NCI-H146 treated with DMSO at 0.1 percent for 48 hours (cell line): ENCODE results near the gene OR2T8.

Experiments
- DNase-seq: peaks from one replicate; lab custom pipeline; 2025; ENCODE audit not compliant: unreplicated experiment; lab: John Stamatoyannopoulos, UW

The OR2T8 gene

DNA sequence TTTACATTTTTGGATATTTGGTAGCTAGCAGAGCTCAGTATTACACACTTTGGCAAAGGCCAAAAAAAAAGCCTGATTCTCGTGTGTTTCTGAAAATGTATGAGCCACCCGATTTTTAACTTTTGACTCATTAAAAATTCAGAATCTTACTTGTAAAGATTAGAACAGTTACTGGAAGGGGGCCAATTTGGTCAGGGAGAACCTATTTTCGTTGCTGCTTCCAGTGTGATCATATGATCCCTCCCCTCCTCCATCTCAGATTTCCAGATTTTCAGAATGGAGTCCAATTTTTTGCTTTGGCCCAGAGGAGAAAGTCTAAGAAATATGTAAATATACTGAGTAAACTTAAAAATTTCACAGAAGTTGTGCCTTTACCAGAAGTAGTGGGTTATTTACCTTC is 41.7 kb downstream of the OR2T8 start:
- DNase-seq: no peak

DNA sequence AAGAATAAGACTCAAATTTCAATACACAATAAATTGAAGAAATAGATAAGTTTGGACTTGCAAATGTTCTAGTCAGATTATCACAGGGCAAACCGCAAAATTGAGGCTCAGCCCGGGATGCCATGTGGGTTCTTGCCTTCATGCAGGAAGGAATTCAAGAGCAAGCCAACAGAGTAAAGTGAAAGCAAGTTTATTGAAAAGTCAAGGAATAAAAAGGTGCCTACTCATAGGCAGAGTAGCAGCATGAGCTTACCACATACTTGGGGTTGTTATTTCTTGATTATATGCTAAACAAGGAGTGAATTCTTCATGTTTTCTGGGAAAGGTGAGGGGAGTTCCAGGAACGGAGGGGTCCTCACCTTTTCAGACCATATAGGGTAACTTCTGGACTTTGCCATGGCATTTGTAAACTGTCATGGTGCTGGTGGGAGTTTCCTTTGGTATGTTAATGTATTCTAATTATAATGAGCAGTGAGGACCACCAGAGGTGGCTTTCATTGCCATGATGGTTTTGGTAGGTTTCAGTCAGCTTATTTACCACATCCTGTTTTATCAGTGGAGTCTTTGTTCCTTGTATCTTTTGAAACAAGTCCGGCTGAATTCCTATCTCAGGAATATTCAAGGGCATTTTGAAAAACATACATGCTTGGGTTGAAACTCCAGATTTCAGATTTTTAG is 43.0 kb downstream of the OR2T8 start:
- DNase-seq: no peak

DNA sequence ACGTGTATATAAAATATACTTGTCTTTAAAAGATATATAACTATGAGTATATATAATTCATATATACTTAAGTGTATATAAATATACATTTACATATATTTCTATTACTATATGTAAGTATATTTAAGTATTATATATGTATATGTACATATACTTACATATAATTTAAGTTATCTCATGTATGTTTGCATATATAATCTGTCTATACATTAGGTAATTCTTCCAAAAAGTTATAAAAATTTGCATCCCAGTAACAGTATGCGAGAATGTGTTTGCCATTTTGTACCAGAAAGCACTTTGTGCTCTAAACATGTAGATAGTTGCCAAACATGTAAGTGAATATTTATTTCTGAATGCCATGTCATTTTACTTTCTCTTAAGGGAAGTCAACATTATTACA is 44.9 kb downstream of the OR2T8 start, which contains the start of gene OR2AK2:
Gene OR2AK2, plus strand, starts transcription at position 301 of the 400 bp plus-strand sequence. CDS start 144 bp downstream, outside the sequence.
- no peak for DNase-seq

DNA sequence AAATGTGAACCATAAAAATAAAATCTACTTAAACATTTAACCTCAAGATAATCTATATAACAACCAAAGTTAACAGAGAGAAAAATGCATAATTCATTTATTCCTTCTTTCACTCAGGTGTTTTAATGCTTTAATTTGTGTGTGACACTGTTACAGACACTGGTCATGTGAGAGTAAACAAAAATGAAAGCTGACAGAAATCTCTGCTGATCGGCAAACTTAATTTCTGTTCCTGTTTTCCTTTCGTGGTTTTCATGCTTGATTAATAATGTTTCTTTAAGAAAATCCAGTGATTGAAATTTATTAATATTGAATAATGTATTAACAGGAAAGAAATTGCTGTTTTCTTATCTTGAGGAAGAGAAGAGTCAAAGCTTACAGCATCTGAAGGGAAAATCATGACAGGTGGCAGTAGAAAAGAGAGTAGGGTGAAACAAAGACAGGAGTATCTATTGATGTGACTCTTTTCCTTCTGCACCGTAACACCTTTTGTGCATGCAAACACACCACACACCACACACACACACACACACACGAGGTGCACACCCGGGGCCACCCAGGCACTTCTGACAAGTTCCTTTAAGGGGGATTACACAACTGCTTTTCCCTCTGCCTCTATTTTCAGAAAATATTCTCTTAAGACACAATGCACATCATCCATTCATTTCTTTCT is 46.6 kb downstream of the OR2T8 start:
- no peak for DNase-seq
